GM23338 (cell line): ENCODE data around the gene MYO18A. TPM values are rescaled to one million over a fixed set of nuclear protein-coding genes. Genes with fewer than 3 reads are reported as not detected.
A peak's percentile ranks its signal among the peaks of the same experiment; 100 is the strongest.

Experiments used
- ATAC-seq: fragments of 200-7000 bp; cut with Tn5 transposase; 3 replicates; pipeline ENCODE4 v1.9.1; 2020
- DNase-seq: peaks from one replicate; pipeline ENCODE4 v3.0.0-alpha.2; 2015; ENCODE audit warnings: low spot score
- H2AFZ ChIP-seq: fragments of 200-600 bp; sonication (generic); 2 replicates; pipeline ENCODE4 v1.8.0; 2016; ENCODE audit warnings: antibody characterized with exemption, mild to moderate bottlenecking, moderate library complexity
- H3F3A ChIP-seq: fragments of 200-600 bp; sonication (generic); replicated peaks from 2 replicates; pipeline ENCODE4 v1.8.0; 2017; ENCODE audit warnings: antibody characterized with exemption, mixed run types, low read depth
- H3K27ac ChIP-seq: fragments of 200-600 bp; sonication (generic); 2 replicates; pipeline ENCODE4 v1.6.1; 2016; ENCODE audit warnings: low read depth
- H3K27me3 ChIP-seq: fragments of 200-600 bp; sonication (generic); 2 replicates; pipeline ENCODE4 v1.8.0; 2016; ENCODE audit warnings: mild to moderate bottlenecking, mixed run types, moderate library complexity; ENCODE audit not compliant: insufficient read depth
- H3K36me3 ChIP-seq: fragments of 200-600 bp; sonication (generic); 2 replicates; pipeline ENCODE4 v1.8.0; 2016; ENCODE audit warnings: mild to moderate bottlenecking; ENCODE audit not compliant: insufficient read depth
- H3K4me1 ChIP-seq: fragments of 200-600 bp; sonication (generic); 2 replicates; pipeline ENCODE4 v1.8.0; 2016; ENCODE audit warnings: mild to moderate bottlenecking, moderate library complexity; ENCODE audit not compliant: insufficient read depth
- H3K4me2 ChIP-seq: fragments of 200-600 bp; sonication (generic); 2 replicates; pipeline ENCODE4 v1.7.1; 2017; ENCODE audit warnings: mixed run types
- H3K4me3 ChIP-seq: fragments of 200-600 bp; sonication (generic); 2 replicates; pipeline ENCODE4 v1.6.1; 2016; ENCODE audit warnings: mixed run types
- H3K79me2 ChIP-seq: fragments of 200-600 bp; sonication (generic); replicated peaks from 2 replicates; pipeline ENCODE4 v1.8.0; 2017; ENCODE audit warnings: mild to moderate bottlenecking; ENCODE audit not compliant: insufficient read depth
- H3K9me2 ChIP-seq: fragments of 200-600 bp; sonication (generic); 2 replicates; pipeline ENCODE4 v1.8.0; 2017; ENCODE audit not compliant: insufficient read depth
- H4K20me1 ChIP-seq: fragments of 200-600 bp; sonication (generic); replicated peaks from 2 replicates; pipeline ENCODE4 v1.8.0; 2017; ENCODE audit warnings: mild to moderate bottlenecking; ENCODE audit not compliant: insufficient read depth
- H3K27ac Mint-ChIP-seq: 2 replicates; pipeline ENCODE4 v1.8.0; 2020; ENCODE audit warnings: inconsistent platforms, mild to moderate bottlenecking, moderate library complexity, mixed read lengths
- H3K27me3 Mint-ChIP-seq: 3 replicates; pipeline ENCODE4 v1.8.0; 2022; ENCODE audit warnings: low read depth, mild to moderate bottlenecking, moderate library complexity, mixed read lengths, inconsistent platforms; ENCODE audit not compliant: insufficient read depth, poor library complexity
- H3K36me3 Mint-ChIP-seq: 3 replicates; pipeline ENCODE4 v1.8.0; 2021; ENCODE audit warnings: low read depth, mild to moderate bottlenecking, inconsistent platforms, moderate library complexity, mixed read lengths
- H3K4me1 Mint-ChIP-seq: 3 replicates; pipeline ENCODE4 v1.8.0; 2020; ENCODE audit warnings: mild to moderate bottlenecking, inconsistent platforms, mixed read lengths
- H3K4me3 Mint-ChIP-seq: 3 replicates; pipeline ENCODE4 v1.8.0; 2021; ENCODE audit warnings: moderate library complexity, mild to moderate bottlenecking, inconsistent platforms, mixed read lengths
- H3K9me3 Mint-ChIP-seq: 3 replicates; pipeline ENCODE4 v1.8.0; 2020; ENCODE audit warnings: moderate library complexity, mild to moderate bottlenecking, inconsistent platforms, mixed read lengths
- CREB1 ChIP-seq: fragments of 250-450 bp; sonication (Bioruptor Pico); IDR thresholded peaks from 2 replicates; pipeline ENCODE4 v1.5.0; 2020; ENCODE audit warnings: low read depth, mild to moderate bottlenecking, moderate library complexity
- STAT1 ChIP-seq: IDR thresholded peaks from one replicate; pipeline ENCODE4 v1.6.1; 2016; ENCODE audit warnings: antibody characterized with exemption; ENCODE audit not compliant: unreplicated experiment
- ZNF331 ChIP-seq: fragments of 250-450 bp; sonication (Bioruptor Pico); IDR thresholded peaks from 2 replicates; pipeline ENCODE4 v1.5.0; 2020; ENCODE audit warnings: low read depth, mild to moderate bottlenecking, moderate library complexity
- ZNF462 ChIP-seq: fragments of 250-450 bp; sonication (Bioruptor Pico); IDR thresholded peaks from 2 replicates; pipeline ENCODE4 v1.5.0; 2020; ENCODE audit warnings: mild to moderate bottlenecking, moderate library complexity
- polyA plus RNA-seq: library from polyadenylated mRNA; unstranded; fragments of >200 nt; fragmentation: Nextera tagmentation; extraction: Ambion mirVana; gene quantifications from 2 replicates; pipeline ENCODE4 v1.2.1, GENCODE V29; 2016
- total RNA-seq: library from RNA; depleted of rRNA; stranded (reverse); fragments of >200 nt; shearing (Covaris generic); gene quantifications from 2 replicates; pipeline ENCODE4 v1.2.3, GENCODE V29; 2014

The MYO18A gene
- total and polyA plus RNA-seq, 2 experiments from 2014 or later: 18.3 to 37.5 TPM

GRCh38 chr17:29149431-29150064, 30.6 kb downstream of the MYO18A start (continued):
- no peak for TF ChIP-seq ZNF462 (CRISPR knock-in tag)

- peaks cover 23% of the 10 kb centered on the region for H3K4me1 ChIP-seq
- H3K4me3 ChIP-seq: peak overlapping the region; percentile 57
- peak overlapping the region; percentile 90 for H2AFZ ChIP-seq
- H3K36me3 ChIP-seq: no peaks in the 10 kb centered on the region; the same call in 1 of the 2 replicates
- ATAC-seq (peak; percentile 93), DNase-seq (peak; percentile 97)
- no peaks in the 10 kb centered on the region for H3K27me3 ChIP-seq
- peaks cover 11% of the 10 kb centered on the region; the same call in 1 of the 2 replicates for H4K20me1 ChIP-seq
- Mint-ChIP-seq H3K9me3 (no peaks in the 10 kb centered on the region), H3K36me3 (no peaks in the 10 kb centered on the region; the same call in 2 of the 3 replicates), H3K4me3 (peak overlapping the region; percentile 71), H3K27ac (peak overlapping the region; percentile 86), H3K27me3 (peaks cover 6% of the 10 kb centered on the region), H3K4me1 (peaks cover 41% of the 10 kb centered on the region)
- peaks cover 5% of the 10 kb centered on the region for H3F3A ChIP-seq
- peak overlapping the region; percentile 88 for H3K27ac ChIP-seq
- H3K9me2 ChIP-seq: no peaks in the 10 kb centered on the region
- peaks cover 13% of the 10 kb centered on the region for H3K79me2 ChIP-seq
- H3K4me2 ChIP-seq: peak overlapping the region; percentile 80
- TF ChIP-seq ZNF331 (CRISPR knock-in tag) (no peak), ZNF462 (CRISPR knock-in tag) (no peak), STAT1 (no peak), CREB1 (CRISPR knock-in tag) (no peak)
Measured at GRCh38 chr17:29148790-29149430, 31.3 kb downstream of the MYO18A start.
